Neural cell (in vitro differentiated cells): ENCODE data around the gene SMIM21. TPM values are rescaled to one million over a fixed set of nuclear protein-coding genes. Genes with fewer than 3 reads are reported as not detected.

Experiments
- H2AFZ ChIP-seq: fragments of 200-600, 300-800 bp; sonication (generic), shearing (Covaris generic); 2 replicates; pipeline ENCODE4 v1.6.0; 2014; ENCODE audit warnings: low read depth, mild to moderate bottlenecking, antibody characterized with exemption, low read length, moderate library complexity
- H3F3A ChIP-seq: fragments of 200-600 bp; shearing (Covaris generic); 2 replicates; pipeline ENCODE4 v1.6.1; 2016; ENCODE audit warnings: mild to moderate bottlenecking, moderate library complexity, mixed read lengths, antibody characterized with exemption, low read length; ENCODE audit not compliant: insufficient read depth, poor library complexity, severe bottlenecking
- H3K27ac ChIP-seq: fragments of 200-600, 300-800 bp; sonication (generic), shearing (Covaris generic); 2 replicates; pipeline ENCODE4 v1.5.1; 2014; ENCODE audit warnings: mild to moderate bottlenecking, low read length, moderate library complexity
- H3K27me3 ChIP-seq: fragments of 300-800, 200-600 bp; sonication (generic), shearing (Covaris generic); 2 replicates; pipeline ENCODE4 v1.6.0; 2014; ENCODE audit warnings: mild to moderate bottlenecking, low read depth, low read length, moderate library complexity; ENCODE audit not compliant: insufficient read depth
- H3K36me3 ChIP-seq: fragments of 300-800, 200-600 bp; sonication (generic), shearing (Covaris generic); 2 replicates; pipeline ENCODE4 v1.5.1; 2014; ENCODE audit warnings: mild to moderate bottlenecking, antibody characterized with exemption, low read length, moderate library complexity; ENCODE audit not compliant: insufficient read depth
- H3K4me2 ChIP-seq: fragments of 300-800, 200-600 bp; sonication (generic), shearing (Covaris generic); 2 replicates; pipeline ENCODE4 v1.6.0; 2014; ENCODE audit warnings: mild to moderate bottlenecking, low read length
- H3K4me3 ChIP-seq: fragments of 300-800, 200-600 bp; sonication (generic), shearing (Covaris generic); 2 replicates; pipeline ENCODE4 v1.5.1; 2014; ENCODE audit warnings: mild to moderate bottlenecking, low read length, moderate library complexity
- H3K79me2 ChIP-seq: fragments of 200-600 bp; shearing (Covaris generic); replicated peaks from 2 replicates; pipeline ENCODE4 v1.6.0; 2014; ENCODE audit warnings: mild to moderate bottlenecking, low read length, moderate library complexity; ENCODE audit not compliant: insufficient read depth
- H3K9ac ChIP-seq: fragments of 300-800, 200-600 bp; sonication (generic), shearing (Covaris generic); 2 replicates; pipeline ENCODE4 v1.6.1; 2016; ENCODE audit warnings: mild to moderate bottlenecking, low read length, mixed read lengths
- H3K9me2 ChIP-seq: fragments of 200-600 bp; shearing (Covaris generic); 2 replicates; pipeline ENCODE4 v1.6.1; 2016; ENCODE audit warnings: mild to moderate bottlenecking, low read length, mixed read lengths; ENCODE audit not compliant: insufficient read depth
- H3K9me3 ChIP-seq: fragments of 200-600, 300-800 bp; sonication (generic), shearing (Covaris generic); 2 replicates; pipeline ENCODE4 v1.6.1; 2016; ENCODE audit warnings: mild to moderate bottlenecking, mixed run types, low read length, moderate library complexity, mixed read lengths
- H4K20me1 ChIP-seq: fragments of 200-600 bp; shearing (Covaris generic); 2 replicates; pipeline ENCODE4 v1.6.1; 2016; ENCODE audit warnings: mild to moderate bottlenecking, mixed run types; ENCODE audit not compliant: insufficient read depth
- EP300 ChIP-seq: fragments of 450-650 bp; conservative IDR thresholded peaks from 2 replicates; pipeline ENCODE4 v1.6.1; 2014; ENCODE audit warnings: antibody characterized with exemption, mild to moderate bottlenecking, moderate library complexity; ENCODE audit not compliant: poor library complexity, severe bottlenecking
- EZH2 ChIP-seq: fragments of 200-600, 300-800 bp; shearing (Covaris generic), sonication (generic); IDR thresholded peaks from 2 replicates; pipeline ENCODE4 v1.6.1; 2014; ENCODE audit warnings: antibody characterized with exemption, low read length, borderline replicate concordance, mild to moderate bottlenecking; ENCODE audit not compliant: insufficient read depth, poor library complexity, severe bottlenecking
- MXI1 ChIP-seq: fragments of 450-650 bp; conservative IDR thresholded peaks from 2 replicates; pipeline ENCODE4 v1.6.1; 2014; ENCODE audit warnings: antibody characterized with exemption, mild to moderate bottlenecking; ENCODE audit not compliant: poor library complexity, severe bottlenecking
- POLR2AphosphoS5 ChIP-seq: IDR thresholded peaks from 2 replicates; pipeline ENCODE4 v1.6.1; 2012
- RAD21 ChIP-seq: fragments of 450-650 bp; conservative IDR thresholded peaks from 2 replicates; pipeline ENCODE4 v1.6.1; 2014; ENCODE audit warnings: antibody characterized with exemption, mild to moderate bottlenecking, moderate library complexity
- SMC3 ChIP-seq: fragments of 450-650 bp; conservative IDR thresholded peaks from 2 replicates; pipeline ENCODE4 v1.6.1; 2014; ENCODE audit warnings: antibody characterized with exemption, mild to moderate bottlenecking, moderate library complexity; ENCODE audit not compliant: poor library complexity
- TAF1 ChIP-seq: IDR thresholded peaks from 2 replicates; pipeline ENCODE4 v1.6.1; 2012; ENCODE audit warnings: low read depth
- polyA plus RNA-seq: library from polyadenylated mRNA; depleted of rRNA; stranded (reverse); fragments of >200 nt; gene quantifications from 2 replicates; pipeline ENCODE4 v1.2.3, GENCODE V29; 2014
- TF ChIP-seq, protein P1 (sequence below): fragments of 450-650 bp; IDR thresholded peaks from 2 replicates; pipeline ENCODE4 v1.5.1; 2014; ENCODE audit warnings: antibody characterized with exemption, mild to moderate bottlenecking, moderate library complexity; ENCODE audit not compliant: poor library complexity, severe bottlenecking
- TF ChIP-seq, protein P2 (sequence below): IDR thresholded peaks from 2 replicates; pipeline ENCODE4 v1.6.1; 2012; ENCODE audit warnings: borderline replicate concordance

Gene SMIM21
- polyA plus RNA-seq, 1 donor from 2014 or later: not detected

DNA sequence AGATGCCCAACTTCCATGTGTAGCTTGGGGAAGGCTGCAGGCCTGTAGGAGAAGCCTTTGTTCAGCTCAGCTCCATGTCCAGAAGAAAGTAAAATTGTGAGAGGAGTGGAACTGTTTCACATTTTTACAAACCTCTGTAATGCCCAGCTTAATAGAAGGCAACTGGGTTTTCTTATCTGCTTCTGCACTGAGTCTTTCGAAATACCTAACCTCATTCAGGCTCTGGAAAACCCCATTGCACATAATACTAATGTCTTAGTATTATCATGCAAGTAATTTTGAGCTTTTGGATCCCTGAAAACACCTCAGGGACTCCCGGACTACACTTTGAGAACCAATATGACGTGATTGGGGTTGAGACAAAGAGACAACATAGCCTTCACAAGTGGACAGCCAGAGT is 5.8 kb downstream of the SMIM21 start:
- Histone ChIP-seq H3K9ac (no peak overlapping the region), H2AFZ (no peak overlapping the region), H3K27ac (no peak overlapping the region)

DNA sequence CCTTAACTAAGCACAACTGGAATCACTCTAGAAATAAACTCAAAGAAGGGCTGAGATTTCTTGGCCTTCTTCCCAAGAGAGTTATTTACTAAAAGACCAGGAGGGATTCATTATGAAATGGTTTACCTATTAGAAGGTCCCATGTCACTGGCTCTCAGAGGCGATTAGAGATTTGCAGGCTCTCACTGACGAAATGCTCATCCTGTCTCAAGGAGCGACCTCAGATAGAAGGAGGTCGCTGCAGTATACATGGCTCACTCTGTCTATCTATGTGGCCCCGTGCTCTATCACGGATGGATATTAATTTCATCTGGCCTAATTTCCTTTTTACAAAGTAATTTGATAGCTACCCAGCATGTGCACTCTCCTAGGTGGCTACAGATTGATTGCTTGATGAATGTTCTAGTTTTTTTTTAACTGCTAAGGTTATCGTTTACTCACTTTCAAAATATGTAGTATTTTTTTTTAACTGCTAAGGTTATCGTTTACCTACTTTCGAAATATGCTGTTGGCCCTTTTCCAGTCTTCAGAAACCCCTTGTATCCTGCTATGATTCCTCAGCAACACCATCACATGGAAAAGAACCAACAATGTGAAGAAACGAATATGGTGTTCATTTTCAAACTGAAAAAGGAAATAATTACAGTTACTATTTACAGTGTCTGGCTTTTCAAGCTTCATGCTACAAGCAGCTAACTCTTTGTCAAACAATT is 9.1 kb downstream of the SMIM21 start:
- no peaks in the 10 kb centered on the region for H3K9me2 ChIP-seq
- H3K9me3 ChIP-seq: peaks cover 3% of the 10 kb centered on the region
- no peaks in the 10 kb centered on the region for H3K36me3 ChIP-seq
- H3F3A ChIP-seq: no peaks in the 10 kb centered on the region
- H3K27me3 ChIP-seq: no peaks in the 10 kb centered on the region
- no peak overlapping the region for H2AFZ ChIP-seq
- no peaks in the 10 kb centered on the region for H3K79me2 ChIP-seq
- TF ChIP-seq SMC3 (no peak), MXI1 (no peak), TAF1 (no peak), POLR2AphosphoS5 (no peak), EP300 (no peak), EZH2 (no peak), RAD21 (no peak)
- TF ChIP-seq, protein P1, sequence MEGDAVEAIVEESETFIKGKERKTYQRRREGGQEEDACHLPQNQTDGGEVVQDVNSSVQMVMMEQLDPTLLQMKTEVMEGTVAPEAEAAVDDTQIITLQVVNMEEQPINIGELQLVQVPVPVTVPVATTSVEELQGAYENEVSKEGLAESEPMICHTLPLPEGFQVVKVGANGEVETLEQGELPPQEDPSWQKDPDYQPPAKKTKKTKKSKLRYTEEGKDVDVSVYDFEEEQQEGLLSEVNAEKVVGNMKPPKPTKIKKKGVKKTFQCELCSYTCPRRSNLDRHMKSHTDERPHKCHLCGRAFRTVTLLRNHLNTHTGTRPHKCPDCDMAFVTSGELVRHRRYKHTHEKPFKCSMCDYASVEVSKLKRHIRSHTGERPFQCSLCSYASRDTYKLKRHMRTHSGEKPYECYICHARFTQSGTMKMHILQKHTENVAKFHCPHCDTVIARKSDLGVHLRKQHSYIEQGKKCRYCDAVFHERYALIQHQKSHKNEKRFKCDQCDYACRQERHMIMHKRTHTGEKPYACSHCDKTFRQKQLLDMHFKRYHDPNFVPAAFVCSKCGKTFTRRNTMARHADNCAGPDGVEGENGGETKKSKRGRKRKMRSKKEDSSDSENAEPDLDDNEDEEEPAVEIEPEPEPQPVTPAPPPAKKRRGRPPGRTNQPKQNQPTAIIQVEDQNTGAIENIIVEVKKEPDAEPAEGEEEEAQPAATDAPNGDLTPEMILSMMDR: no peak
- TF ChIP-seq, protein P2, sequence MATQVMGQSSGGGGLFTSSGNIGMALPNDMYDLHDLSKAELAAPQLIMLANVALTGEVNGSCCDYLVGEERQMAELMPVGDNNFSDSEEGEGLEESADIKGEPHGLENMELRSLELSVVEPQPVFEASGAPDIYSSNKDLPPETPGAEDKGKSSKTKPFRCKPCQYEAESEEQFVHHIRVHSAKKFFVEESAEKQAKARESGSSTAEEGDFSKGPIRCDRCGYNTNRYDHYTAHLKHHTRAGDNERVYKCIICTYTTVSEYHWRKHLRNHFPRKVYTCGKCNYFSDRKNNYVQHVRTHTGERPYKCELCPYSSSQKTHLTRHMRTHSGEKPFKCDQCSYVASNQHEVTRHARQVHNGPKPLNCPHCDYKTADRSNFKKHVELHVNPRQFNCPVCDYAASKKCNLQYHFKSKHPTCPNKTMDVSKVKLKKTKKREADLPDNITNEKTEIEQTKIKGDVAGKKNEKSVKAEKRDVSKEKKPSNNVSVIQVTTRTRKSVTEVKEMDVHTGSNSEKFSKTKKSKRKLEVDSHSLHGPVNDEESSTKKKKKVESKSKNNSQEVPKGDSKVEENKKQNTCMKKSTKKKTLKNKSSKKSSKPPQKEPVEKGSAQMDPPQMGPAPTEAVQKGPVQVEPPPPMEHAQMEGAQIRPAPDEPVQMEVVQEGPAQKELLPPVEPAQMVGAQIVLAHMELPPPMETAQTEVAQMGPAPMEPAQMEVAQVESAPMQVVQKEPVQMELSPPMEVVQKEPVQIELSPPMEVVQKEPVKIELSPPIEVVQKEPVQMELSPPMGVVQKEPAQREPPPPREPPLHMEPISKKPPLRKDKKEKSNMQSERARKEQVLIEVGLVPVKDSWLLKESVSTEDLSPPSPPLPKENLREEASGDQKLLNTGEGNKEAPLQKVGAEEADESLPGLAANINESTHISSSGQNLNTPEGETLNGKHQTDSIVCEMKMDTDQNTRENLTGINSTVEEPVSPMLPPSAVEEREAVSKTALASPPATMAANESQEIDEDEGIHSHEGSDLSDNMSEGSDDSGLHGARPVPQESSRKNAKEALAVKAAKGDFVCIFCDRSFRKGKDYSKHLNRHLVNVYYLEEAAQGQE: no peak
- no peak overlapping the region for H3K4me2 ChIP-seq
- no peaks in the 10 kb centered on the region for H4K20me1 ChIP-seq
- H3K9ac ChIP-seq: no peak overlapping the region
- no peak overlapping the region for H3K4me3 ChIP-seq
- H3K27ac ChIP-seq: no peak overlapping the region

More for the DNA sequence above, 5.8 kb downstream of the SMIM21 start:
- H3K4me2 ChIP-seq: no peak overlapping the region
- no peaks in the 10 kb centered on the region for H3F3A ChIP-seq
- no peaks in the 10 kb centered on the region for H3K9me2 ChIP-seq
- no peaks in the 10 kb centered on the region for H3K36me3 ChIP-seq
- no peak overlapping the region for H3K4me3 ChIP-seq
- H3K9me3 ChIP-seq: peaks cover 3% of the 10 kb centered on the region
- H3K79me2 ChIP-seq: no peaks in the 10 kb centered on the region
- H4K20me1 ChIP-seq: no peaks in the 10 kb centered on the region
- TF ChIP-seq POLR2AphosphoS5: no peak
- TF ChIP-seq SMC3: no peak
- TF ChIP-seq, protein P2: no peak
- no peak for TF ChIP-seq MXI1
- no peak for TF ChIP-seq TAF1
- TF ChIP-seq EP300: no peak
- TF ChIP-seq RAD21: no peak
- TF ChIP-seq EZH2: no peak
- TF ChIP-seq, protein P1: no peak
- H3K27me3 ChIP-seq: no peaks in the 10 kb centered on the region
